Stomach smooth muscle (tissue), 2 donors: ENCODE measurements around the gene DPCD.

ENCODE experiments used
- H3K27ac ChIP-seq: one replicate; pipeline ENCODE4 v1.7.0; 2013; ENCODE audit warnings: mild to moderate bottlenecking, low read length, inconsistent platforms
- H3K27me3 ChIP-seq, 2 donors: one replicate each; pipeline ENCODE4 v1.7.0; 2013; ENCODE audit warnings: low read length in 2 of 2; ENCODE audit not compliant: insufficient read depth in 2 of 2, control insufficient read depth in 1 of 2
- H3K36me3 ChIP-seq, 2 donors: one replicate each; pipeline ENCODE4 v1.7.0; 2013; ENCODE audit warnings: low read length in 2 of 2; ENCODE audit not compliant: control insufficient read depth in 2 of 2, insufficient read depth in 2 of 2
- H3K4me1 ChIP-seq: one replicate; pipeline ENCODE4 v1.7.0; 2013; ENCODE audit warnings: low read length; ENCODE audit not compliant: control insufficient read depth, insufficient read depth
- H3K4me3 ChIP-seq, 2 donors: one replicate each; pipeline ENCODE4 v1.7.0; 2013; ENCODE audit warnings: low read length in 2 of 2
- H3K9ac ChIP-seq, 2 donors: one replicate each; pipeline ENCODE4 v1.7.0; 2013; ENCODE audit warnings: low read length in 2 of 2, mild to moderate bottlenecking in 1 of 2
- H3K9me3 ChIP-seq, 2 donors: one replicate each; pipeline ENCODE4 v1.7.0; 2013; ENCODE audit warnings: low read length in 2 of 2; ENCODE audit not compliant: control insufficient read depth in 2 of 2
- donor health status: healthy.
- donor health status: Pancreatic carcinoma.

DPCD gene

GRCh38 chr10:101646364-101646763 is 58.2 kb downstream of the DPCD start:
- Histone ChIP-seq H3K4me1 (peaks cover 5% of the 10 kb centered on the region), H3K9me3 (no peaks in the 10 kb centered on the region), H3K36me3 (peaks cover 4 to 28% of the 10 kb centered on the region in 2 donors), H3K27me3 (no peaks in the 10 kb centered on the region), H3K27ac (no peak overlapping the region), H3K9ac (no peak overlapping the region), H3K4me3 (no peak overlapping the region)

GRCh38 chr10:101647255-101647654 is 59.1 kb downstream of the DPCD start:
- Histone ChIP-seq H3K9me3 (no peaks in the 10 kb centered on the region), H3K27me3 (no peaks in the 10 kb centered on the region), H3K4me3 (no peak overlapping the region), H3K9ac (no peak overlapping the region), H3K4me1 (peaks cover 5% of the 10 kb centered on the region), H3K27ac (no peak overlapping the region), H3K36me3 (peaks cover 4 to 31% of the 10 kb centered on the region in 2 donors)

GRCh38 chr10:101649525-101650085 is 61.5 kb downstream of the DPCD start:
- H3K9ac ChIP-seq, result no peak overlapping the region
- no peaks in the 10 kb centered on the region for H3K9me3 ChIP-seq
- no peak overlapping the region for H3K27ac ChIP-seq
- no peak overlapping the region for H3K4me3 ChIP-seq
- peaks cover 4 to 27% of the 10 kb centered on the region in 2 donors for H3K36me3 ChIP-seq
- peaks cover 3% of the 10 kb centered on the region for H3K4me1 ChIP-seq
- no peaks in the 10 kb centered on the region for H3K27me3 ChIP-seq

- H3K27ac ChIP-seq, result no peak overlapping the region
- no peaks in the 10 kb centered on the region for H3K27me3 ChIP-seq
- H3K9me3 ChIP-seq, result no peaks in the 10 kb centered on the region
- H3K4me3 ChIP-seq, result no peak overlapping the region
- peaks cover 12 to 31% of the 10 kb centered on the region in 2 donors for H3K36me3 ChIP-seq
- peaks cover 3% of the 10 kb centered on the region for H3K4me1 ChIP-seq
- H3K9ac ChIP-seq, result no peak overlapping the region
Measured at GRCh38 chr10:101650863-101651262, 62.7 kb downstream of the DPCD start.

- Histone ChIP-seq H3K9ac (no peak overlapping the region), H3K9me3 (no peaks in the 10 kb centered on the region), H3K4me1 (peaks cover under 1% of the 10 kb centered on the region), H3K4me3 (no peak overlapping the region), H3K27me3 (no peaks in the 10 kb centered on the region), H3K27ac (no peak overlapping the region), H3K36me3 (peaks cover 12 to 35% of the 10 kb centered on the region in 2 donors)
Measured at GRCh38 chr10:101651336-101651735, 63.2 kb downstream of the DPCD start.

- H3K27me3 ChIP-seq, result no peaks in the 10 kb centered on the region
- H3K4me3 ChIP-seq, result no peak overlapping the region
- peaks cover 10 to 27% of the 10 kb centered on the region in 2 donors for H3K36me3 ChIP-seq
- H3K9ac ChIP-seq, result no peak overlapping the region
- no peak overlapping the region for H3K27ac ChIP-seq
- H3K4me1 ChIP-seq, result no peaks in the 10 kb centered on the region
- no peaks in the 10 kb centered on the region for H3K9me3 ChIP-seq
Measured at GRCh38 chr10:101653536-101653935, 65.4 kb downstream of the DPCD start.

GRCh38 chr10:101655570-101655969 is 67.4 kb downstream of the DPCD start:
- Histone ChIP-seq H3K4me1 (no peaks in the 10 kb centered on the region), H3K4me3 (no peak overlapping the region), H3K27ac (no peak overlapping the region), H3K9me3 (no peaks in the 10 kb centered on the region), H3K36me3 (peaks cover 20 to 30% of the 10 kb centered on the region in 2 donors), H3K9ac (no peak overlapping the region), H3K27me3 (no peaks in the 10 kb centered on the region)

- no peaks in the 10 kb centered on the region for H3K9me3 ChIP-seq
- H3K9ac ChIP-seq, result no peak overlapping the region
- no peaks in the 10 kb centered on the region for H3K4me1 ChIP-seq
- H3K36me3 ChIP-seq, result peaks cover 23 to 34% of the 10 kb centered on the region in 2 donors
- H3K27me3 ChIP-seq, result no peaks in the 10 kb centered on the region
- H3K27ac ChIP-seq, result no peak overlapping the region
- H3K4me3 ChIP-seq, result no peak overlapping the region
Measured at GRCh38 chr10:101656890-101657289, 68.8 kb downstream of the DPCD start.

- Histone ChIP-seq H3K9ac (no peak overlapping the region), H3K4me3 (no peak overlapping the region), H3K27me3 (no peaks in the 10 kb centered on the region), H3K4me1 (no peaks in the 10 kb centered on the region), H3K36me3 (peaks cover 37 to 44% of the 10 kb centered on the region in 2 donors), H3K27ac (no peak overlapping the region), H3K9me3 (no peaks in the 10 kb centered on the region)
Measured at GRCh38 chr10:101658975-101659374, 70.9 kb downstream of the DPCD start.
